HG02973 (cell line): ENCODE results near the gene MXD4.

Experiments used
- ATAC-seq: cut with Tn5 transposase; IDR thresholded peaks from one replicate; pipeline ENCODE4 v1.9.1; 2021; ENCODE audit warnings: moderate library complexity; ENCODE audit not compliant: unreplicated experiment

MXD4 gene

DNA sequence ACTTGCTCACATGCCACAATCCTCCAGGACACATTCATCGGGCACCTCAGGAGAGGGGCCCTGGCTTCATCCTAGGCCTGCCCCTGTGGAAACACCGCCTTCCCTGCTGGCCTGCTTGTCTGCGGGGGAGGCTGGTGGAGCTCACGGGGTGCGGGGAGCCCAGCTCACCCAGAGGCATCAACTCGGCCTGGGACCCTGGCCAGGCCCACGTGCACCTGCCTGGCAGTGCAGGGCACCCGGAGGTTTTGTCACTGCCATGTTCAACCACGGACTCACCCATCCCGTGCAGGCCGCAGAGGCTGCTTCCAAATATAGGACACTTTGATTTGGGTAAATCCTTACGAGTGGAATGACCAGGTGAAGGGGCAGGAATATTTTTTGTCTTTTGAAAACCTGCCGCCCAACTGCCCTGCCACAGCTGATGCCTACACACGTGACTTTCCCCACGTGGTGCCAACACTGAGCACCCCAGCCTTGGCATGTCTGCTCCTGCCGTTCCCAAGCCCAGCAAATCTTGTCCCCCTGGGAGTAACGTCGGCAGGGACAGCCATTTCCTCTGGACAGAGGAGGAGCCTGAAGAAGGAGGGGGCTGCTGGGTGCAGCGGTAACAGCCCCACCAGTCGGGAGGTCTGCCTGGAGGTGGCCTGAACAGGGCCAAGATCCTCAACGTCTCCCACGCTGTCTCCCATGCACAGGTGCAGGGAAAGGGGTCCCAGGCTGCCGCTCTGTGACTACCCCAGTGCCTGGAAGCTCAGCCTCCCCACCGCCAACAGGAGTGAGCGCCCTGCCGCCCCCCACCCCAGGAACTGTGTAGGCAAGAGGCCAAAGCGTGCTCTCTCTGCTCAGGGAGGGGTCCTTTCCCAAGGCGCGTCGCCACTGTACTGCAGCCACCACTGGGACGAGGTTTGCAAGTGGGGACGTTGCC is 8.5 kb downstream of the MXD4 start:
- ATAC-seq = no peak

DNA sequence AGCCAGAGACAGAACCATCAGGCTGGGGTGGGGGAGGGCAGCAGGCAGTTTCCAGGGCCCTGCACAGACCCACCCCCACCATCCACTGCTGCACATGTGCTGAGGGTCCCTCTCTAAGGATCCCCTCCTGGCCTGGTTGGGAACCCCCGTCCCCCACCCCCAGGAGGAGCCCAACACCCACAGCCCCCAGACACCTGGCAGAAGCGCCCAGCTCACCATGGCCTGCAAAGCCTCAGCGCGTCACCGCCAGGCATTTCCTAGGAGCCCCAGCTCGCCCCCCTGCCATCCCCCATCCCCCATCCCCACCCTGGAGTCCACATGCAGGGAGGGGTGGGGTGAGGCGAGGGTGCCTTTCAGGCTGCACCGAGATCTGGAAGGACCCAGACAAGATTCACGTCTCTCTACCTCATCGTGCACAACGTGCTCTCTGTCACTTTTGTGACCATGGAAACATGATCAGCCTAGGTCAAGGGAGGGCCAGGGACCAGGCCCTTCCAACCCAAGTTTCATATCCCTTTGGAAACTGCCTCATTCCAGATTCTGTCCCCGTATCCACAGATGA is 9.3 kb downstream of the MXD4 start:
- no peak for ATAC-seq

DNA sequence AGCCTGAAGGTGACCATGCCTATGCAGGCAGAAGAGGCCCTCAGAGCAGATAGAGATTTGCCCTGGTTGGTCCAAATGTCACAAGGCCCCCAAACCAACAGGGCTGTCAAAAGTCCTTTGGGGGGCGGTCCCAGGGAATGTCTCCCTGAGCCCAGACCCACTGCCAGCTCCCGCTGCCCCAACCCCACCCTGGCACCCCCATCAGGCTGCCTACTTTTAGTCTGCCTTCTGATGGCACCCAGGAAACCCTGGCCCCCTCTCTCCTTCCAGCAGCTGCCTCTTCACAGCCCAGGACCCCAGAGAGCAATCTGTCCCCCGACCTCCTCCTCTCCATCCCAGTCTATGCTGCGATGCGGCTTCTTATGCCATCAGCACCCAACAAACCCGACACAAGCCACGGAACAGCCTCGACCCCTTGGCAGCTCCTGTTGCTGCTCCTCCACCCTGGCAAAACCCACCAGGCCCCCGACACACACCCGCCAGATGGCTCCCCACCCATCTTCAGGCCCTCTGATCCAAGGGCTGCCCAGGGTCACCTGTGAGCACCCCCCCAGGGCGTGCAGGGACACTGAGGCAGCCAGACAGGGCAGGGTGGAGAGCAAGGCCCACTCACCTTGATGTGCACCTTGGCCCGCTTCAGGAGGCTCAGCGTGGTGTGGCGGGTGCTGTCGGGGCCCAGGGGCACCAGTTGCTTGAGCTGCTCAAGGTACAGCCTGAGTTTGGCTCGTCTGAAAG is 9.9 kb downstream of the MXD4 start:
- ATAC-seq = no peak

DNA sequence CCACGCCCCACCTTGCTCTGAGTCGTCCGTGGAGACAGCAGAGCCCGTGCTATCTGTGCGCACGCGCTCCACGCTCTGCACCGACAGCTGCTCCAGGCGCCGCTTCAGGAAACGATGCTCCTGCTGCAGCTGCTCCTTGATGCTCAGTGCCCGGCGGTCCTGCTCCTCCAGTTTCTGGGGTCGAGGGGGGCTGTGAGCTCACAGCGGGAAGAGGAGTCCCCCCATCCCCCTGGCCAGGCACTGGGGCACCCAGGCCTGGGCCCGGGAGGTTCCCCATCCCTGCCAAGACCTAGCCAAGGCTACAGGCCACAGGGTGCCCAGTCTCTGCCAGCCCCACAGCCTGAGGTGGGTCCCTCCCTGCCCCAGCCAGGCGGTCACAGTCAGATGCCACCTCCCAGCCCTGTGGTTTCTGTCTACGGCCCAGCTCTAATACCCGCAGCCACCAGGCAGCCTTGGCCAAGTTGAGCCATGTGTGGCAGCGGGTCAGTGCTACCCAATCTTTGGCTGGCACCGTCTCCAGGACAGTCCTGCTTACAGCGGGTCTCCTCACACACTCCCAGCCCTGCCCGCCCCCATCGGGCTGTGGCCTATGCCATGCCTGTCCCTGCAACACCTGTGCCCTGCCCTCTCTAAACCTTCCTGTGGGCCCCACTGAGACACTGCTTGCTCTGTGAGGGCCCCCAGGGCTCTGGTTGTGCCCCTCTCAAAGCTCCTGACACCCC is 10.7 kb downstream of the MXD4 start:
- ATAC-seq = no peak

DNA sequence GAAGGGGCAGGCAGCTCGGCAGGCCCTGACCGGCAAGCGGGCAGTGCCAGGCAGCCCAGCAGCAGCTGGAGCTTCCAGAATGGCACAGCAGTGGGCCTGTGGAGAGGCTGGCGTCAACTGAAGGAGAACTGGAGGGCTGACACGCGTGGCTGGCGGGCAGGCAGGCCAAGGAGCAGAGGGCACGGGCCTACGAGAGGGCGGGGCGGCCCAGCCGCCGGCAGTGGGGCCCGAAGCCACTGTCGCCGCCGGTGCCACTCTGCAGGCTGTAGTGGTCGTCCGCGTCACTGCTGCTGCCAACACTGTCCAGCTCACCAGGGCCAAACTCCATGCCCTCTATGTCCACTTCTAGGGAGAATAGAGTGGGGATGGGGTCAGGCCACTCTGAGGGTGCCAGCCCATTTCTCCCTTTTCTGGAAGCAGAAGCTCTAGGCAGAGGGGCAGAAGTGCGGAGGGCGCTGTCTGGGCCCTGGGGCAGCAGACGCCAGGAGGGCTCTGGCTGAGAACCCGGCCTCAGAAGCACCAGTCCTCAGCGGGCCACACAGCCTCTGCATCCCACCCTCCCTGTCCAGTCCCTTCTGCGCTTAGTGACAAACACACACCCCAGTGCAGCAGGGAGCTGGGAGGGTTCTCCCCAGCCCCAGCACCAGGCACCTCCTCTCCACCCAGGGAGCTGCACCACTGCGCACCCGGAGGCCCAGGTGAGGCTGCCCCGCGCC is 11.4 kb downstream of the MXD4 start:
- ATAC-seq = no peak

DNA sequence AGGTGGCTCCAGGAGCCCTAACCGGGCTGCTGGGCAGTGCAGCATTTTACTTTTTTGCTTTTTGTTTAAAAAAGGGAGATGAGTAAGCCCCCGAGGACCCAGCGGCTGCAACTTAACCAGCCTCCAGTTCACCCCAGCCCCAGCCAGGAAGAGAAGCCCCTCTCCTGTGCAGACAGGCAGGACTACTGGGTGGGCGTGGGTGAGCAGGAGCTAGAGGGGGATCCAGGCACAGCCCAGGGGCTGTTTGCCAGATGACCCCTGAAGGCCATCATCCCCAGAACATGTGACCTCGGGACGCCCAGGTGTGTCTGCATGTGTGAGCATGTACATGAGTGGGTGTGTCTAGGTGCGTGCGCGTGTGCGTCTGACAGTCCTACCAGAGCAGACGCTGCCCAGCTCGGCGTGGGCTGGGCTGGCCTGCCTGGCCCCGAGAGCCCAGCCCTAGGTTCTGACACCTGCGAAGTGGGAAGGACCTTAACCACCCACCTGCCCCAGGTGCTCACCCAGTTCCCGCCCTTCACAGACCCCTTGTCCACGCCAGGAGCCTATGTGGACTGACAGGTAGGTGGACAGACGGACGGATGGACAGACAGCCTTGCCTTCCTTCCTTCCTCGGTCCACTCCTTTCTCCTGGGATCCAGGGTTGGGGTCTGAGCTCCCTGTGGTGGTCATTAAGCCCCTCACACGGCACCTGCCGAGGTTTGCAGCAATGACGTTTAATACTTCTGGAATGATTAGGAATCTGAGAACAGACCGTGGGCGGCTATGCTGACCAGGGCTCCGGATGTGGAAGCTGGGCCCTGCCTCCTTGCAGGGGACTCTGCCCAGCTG is 12.2 kb downstream of the MXD4 start:
- ATAC-seq = no peak

DNA sequence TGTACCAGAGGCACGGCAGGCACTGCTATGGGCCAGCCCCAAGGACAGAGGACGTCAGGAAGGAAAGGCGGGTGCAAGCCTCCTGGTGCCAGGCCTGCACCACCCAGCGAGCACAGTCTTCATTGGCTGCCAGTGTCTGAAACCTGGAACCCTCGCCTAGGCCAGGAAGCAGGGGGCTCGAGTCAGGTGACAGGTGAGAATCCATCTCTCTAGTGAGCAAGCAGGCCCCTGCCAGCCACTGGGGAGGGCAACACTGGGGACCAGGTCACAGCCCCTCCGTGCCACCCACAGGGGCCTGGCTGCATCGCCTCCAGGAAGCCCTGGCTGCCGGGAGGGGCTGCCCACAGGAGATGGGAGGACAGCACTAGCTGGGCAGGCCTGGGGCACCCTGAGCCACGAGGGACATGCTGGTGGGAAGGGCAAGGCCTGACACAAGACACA is 13.1 kb downstream of the MXD4 start:
- no peak for ATAC-seq

DNA sequence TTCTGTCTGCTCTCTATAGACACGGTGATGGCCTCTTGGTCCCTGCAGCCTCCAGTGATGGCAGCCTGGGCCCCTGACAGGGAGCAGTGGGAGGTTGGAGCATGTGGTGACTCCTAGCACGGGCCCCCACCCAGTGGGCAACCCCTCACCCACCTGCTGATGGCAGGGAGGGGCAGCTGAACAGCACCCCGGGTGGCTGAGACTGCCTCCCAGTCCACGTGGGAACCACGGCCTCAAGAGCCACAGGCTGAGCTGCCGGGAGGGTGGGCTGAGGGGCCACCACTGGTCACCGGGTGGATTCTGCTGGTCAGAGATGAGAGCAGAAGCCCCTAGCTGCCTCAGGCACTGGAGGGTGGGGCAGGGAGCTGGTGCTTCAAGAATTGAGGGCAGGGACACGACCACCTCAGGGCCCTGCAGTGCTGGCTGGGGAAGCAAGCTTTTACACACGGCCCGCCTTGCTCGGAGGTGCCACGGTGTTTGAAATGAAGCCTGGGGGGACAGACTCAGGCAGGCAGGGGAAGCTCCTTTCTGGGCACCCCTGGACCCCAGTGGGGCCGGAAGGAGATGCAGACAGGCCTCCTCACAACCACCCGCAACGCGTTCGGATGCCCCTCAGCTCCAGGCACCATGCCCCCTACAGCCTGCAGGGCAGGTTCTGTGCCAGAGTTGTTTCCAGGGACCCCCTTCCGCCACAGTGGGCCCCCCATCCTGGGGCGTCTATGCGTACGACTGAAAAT is 13.7 kb downstream of the MXD4 start:
- no peak for ATAC-seq

DNA sequence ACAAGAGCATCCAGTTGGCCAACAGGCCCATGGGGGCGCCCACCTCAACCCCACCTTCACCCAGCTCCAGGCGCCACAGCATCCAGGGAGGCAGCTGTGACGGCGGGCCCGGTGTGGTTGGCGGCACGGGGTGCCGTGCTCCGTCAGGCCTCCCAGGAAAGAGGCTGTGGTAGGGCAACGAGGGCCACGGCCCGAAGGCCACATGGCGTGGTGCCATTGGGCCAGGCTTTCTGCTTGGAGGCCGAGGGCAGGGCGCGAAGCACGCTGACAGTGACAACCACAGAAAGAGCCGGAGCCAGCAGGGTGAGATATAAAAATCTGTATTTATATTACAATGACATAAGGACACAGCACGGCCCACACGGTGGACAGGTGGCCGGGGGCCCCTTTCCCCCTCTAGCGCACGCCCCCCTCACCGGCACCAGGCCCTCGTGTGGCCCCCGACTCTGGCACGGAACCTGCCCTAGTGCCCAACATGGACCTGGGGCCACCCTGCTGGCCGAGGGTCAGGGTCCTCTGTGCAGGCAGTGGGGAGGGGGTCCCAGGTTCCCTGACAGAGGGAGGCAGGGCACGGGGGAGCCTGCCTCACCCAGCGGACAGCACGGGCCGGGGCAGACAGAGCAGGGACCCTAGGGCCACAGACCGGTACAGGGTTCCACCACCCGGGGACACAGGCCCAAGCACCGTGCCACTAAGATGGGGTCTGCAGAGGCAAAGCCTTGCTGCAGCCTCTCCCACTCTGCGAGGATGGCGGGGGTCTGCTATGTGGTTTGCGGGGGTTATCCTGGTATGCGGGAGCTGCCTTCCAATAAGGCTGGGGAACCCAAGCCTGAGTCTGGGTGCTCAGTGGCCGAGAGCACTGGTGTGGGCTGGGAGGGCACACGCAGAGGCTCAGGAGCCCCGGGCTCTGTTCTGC is 14.5 kb downstream of the MXD4 start:
- no peak for ATAC-seq

DNA sequence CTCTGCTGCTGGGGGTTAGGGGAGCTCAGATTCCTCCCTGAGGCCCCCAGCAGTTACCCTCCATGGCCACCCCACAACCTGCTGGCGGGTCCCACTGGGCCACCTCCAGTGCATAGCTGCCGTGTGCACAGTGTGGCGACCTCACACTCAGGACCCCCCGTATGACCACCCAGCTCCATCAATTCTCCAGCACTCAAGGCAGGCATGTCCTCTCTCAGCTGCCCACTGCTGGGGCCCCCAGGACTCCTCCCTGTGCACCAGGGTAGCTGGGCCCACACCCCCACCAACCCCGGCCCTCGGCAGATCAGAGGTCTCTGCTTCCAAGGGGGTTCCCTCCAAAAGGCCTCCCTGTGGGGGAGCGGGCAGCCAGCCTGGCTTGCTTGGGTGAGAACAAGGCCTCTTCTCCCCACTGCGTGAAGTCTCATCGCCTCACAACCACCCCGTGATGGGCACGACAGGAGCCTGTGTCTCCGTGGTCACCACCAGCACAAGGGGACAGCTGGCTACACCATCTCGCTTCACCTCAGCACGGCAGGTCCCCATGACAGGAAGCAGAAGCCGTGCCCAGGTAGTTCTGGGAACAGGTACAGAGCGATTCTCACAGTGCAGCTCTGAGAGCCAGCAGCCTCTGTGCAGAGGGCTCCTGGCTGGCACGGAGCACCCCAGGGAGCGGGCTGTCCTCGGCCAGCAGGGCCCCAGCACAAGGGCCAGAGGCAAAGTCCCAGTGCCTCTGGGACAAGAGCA is 15.4 kb downstream of the MXD4 start:
- no peak for ATAC-seq

DNA sequence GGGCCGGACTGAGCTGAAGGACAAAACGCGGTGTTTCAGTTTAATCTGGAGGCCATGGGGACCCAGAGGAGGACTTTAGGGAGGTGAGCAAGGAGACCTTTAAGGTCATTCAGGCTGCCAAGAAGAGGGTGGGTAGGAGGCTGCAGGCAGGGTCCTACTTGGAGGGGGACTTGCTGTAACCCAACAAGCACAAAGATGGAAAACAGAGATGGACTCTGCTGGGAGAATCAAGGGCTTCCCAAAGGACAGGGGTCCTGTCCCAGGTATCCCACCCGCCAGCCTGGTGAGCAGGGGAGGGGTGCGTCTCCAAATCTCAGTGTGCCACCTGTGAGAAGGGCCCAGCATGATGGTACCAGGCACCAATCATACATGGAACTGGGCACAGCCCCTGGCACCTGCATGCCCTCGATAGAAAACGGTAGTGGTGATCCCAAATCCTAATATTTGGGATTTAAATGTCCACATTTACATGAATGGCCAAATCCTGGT is 16.1 kb downstream of the MXD4 start:
- ATAC-seq = no peak

DNA sequence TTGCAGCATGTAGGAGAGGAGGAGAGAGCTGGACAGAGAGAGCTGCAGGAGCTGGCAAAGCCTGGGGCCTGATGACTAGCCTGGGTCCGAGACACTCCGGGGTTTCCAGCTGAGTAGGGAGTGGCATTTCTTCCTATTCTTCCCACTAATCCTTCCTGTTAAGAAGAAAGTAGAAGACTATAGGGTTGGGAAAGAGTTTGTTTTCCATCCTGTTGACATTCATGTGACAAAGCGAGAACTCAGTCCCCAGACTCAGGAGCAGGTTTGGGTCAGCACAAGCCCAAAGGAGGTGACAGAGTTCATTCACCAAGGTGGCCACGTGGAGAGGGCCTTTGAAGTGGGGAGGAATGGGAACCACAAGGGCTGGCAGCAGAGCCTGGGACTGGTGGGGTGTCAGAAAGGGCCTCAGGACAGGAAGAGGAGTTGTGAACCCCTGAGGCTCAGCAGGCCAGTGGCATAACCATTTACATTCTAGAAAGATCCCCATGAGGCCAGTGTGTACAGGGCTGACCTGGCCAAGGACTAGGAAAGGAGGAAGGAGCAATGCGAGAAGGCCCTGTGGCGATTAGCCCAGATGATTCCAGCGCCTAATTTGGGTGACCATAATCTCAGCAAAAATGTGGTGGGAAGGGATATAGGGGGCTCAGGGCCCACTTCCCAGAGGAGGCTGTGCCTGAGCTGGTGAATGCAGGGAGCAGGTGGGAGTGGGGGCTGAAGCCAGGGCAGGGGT is 16.7 kb downstream of the MXD4 start:
- no peak for ATAC-seq

DNA sequence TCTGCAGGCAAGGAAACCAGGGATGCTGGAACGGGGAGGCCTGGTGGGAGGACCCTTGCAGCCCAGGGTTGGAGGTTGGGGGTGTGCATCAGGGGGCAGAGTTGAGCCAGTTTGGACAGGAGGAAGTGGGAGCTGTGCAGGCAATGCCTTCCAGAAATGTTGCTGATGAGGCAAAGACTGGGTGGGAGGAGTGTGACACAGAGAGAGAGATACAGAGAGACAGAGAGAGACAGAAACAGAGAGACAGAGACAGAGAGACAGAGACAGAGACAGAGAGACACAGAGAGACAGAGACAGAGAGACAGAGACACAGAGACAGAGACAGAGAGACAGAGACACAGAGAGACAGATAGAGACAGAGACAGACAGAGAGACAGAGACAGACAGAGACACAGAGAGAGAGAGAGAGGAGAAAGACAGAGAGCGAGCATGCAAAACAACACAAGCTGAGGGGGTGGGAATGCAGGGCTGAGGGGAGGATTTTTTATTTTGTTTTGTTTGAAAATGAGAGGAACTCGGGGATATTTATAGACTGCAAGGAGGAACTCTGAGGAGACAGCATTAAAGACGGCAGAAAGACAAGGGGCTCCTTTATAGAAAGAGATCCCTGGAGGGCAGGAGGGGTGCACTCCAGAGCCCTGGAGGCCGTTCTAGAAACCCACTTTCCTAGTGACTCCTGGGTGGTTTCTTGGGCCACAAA is 18.1 kb downstream of the MXD4 start:
- ATAC-seq = no peak

DNA sequence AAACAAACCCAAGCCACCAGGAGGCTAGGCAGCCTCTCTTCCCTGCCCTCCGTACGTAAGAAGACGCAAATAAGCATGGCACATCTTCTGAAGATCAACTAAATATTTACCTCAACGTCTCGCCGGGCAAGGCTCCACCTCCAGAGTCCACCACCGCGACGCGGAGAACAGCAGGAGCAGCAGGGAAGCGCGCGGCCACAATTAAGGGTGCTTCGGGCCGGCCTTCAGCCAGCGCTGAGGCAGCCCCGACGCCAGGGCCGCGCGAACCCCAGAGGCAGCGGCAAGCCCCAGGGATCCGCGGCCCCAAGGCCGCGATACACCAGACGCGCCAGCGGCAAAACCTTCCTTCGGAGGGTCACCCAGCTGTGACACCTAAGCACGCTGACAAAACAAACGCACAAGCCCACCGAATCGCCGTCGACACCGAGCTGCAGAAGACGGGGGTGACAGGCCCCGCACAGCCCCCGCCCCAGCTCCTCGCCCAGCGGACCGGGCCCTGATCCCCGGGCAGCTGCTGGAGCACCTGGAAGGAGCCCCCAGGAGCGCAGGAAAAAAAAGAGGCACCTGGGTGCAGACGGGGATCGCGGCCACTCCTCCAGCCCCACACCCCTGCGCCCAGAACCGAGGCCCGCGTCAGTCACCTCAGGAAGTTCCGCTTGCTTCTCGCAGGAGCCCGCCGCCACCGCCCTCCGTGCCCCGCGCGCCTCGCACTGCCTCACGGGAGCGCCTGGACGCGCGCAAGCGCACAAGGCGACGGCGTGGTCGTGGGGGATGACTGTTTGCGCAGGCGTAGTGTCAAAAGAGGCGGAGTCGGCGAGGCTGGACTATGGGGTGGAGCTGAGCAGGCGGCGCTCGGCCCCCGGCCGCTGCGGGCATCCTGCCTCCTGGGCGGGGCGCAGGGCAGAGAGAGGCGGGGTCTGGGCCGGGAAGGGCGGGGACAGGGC is 20.2 kb downstream of the MXD4 start, which contains the start of the genes HAUS3 and POLN:
HAUS3 (minus strand) TSS at position 712 of the 944 bp plus-strand sequence. CDS start 1,175 bp downstream, outside the sequence.
POLN (minus strand) TSS at position 712 of the 944 bp plus-strand sequence. CDS start 12,890 bp downstream, outside the sequence.
- peak; percentile 82 for ATAC-seq
